K562 (cell line): ENCODE results near the gene BLM. TPM values are rescaled to one million over a fixed set of nuclear protein-coding genes. Genes with fewer than 3 reads are reported as not detected.

Experiments used
- BRF1 ChIP-seq: IDR thresholded peaks from 3 replicates; pipeline ENCODE4 v1.6.1; 2011; ENCODE audit warnings: borderline replicate concordance, mild to moderate bottlenecking; ENCODE audit not compliant: insufficient read length; ENCODE audit errors: extremely low read depth
- FOXK2 ChIP-seq, 2 experiments: fragments of 450-650 bp; IDR thresholded peaks in 1 of 2; conservative IDR thresholded peaks in 1 of 2; 2 replicates each; pipeline ENCODE4 v1.6.1; 2016; ENCODE audit warnings: low read depth in 2 of 2, mild to moderate bottlenecking in 1 of 2
- FUS ChIP-seq: fragments of 200-400 bp; formaldehyde crosslinking; optimal IDR thresholded peaks from 2 replicates; pipeline ENCODE3; 2017; ENCODE audit warnings: low read depth, low read length
- GTF2A2 ChIP-seq: IDR thresholded peaks from 2 replicates; pipeline ENCODE4 v1.6.1; 2016; ENCODE audit warnings: mild to moderate bottlenecking, missing genetic modification characterization, missing compliant biosample characterization
- GTF2E2 ChIP-seq: fragments of 200-800 bp; sonication (Bioruptor generic); IDR thresholded peaks from 2 replicates; pipeline ENCODE4 v1.6.1; 2016; ENCODE audit warnings: missing genetic modification characterization, missing compliant biosample characterization
- HMGN3 ChIP-seq: IDR thresholded peaks from 2 replicates; pipeline ENCODE4 v1.6.1; 2011; ENCODE audit warnings: borderline replicate concordance, low read depth, mild to moderate bottlenecking, mixed read lengths, low read length; ENCODE audit not compliant: insufficient read length; ENCODE audit errors: extremely low read depth
- MEF2A ChIP-seq: IDR thresholded peaks from 2 replicates; pipeline ENCODE4 v1.6.1; 2011; ENCODE audit warnings: low read depth, mild to moderate bottlenecking, low read length, moderate library complexity; ENCODE audit not compliant: control insufficient read depth
- NBN ChIP-seq: fragments of 450-650 bp; IDR thresholded peaks from 2 replicates; pipeline ENCODE4 v1.6.1; 2016; ENCODE audit warnings: low read depth, mild to moderate bottlenecking
- NR2C2 ChIP-seq, 2 experiments: fragments of 200-800 bp in 1 of 2; sonication (Bioruptor generic) in 1 of 2; sonication (generic) in 1 of 2; formaldehyde crosslinking in 1 of 2; IDR thresholded peaks; 2 replicates each; pipeline versions ENCODE4 v1.6.1 to v1.8.0; 2016 to 2022; ENCODE audit warnings: mild to moderate bottlenecking in 1 of 2, missing compliant biosample characterization in 1 of 2, missing genetic modification characterization in 1 of 2, missing genetic modification reagents in 1 of 2
- NR2F6 ChIP-seq: fragments of 450-650 bp; formaldehyde crosslinking; IDR thresholded peaks from 2 replicates; pipeline ENCODE4 v1.4.0; 2020; ENCODE audit warnings: mild to moderate bottlenecking
- POLR2G ChIP-seq: fragments of 200-400 bp; formaldehyde crosslinking; IDR thresholded peaks from 2 replicates; pipeline ENCODE4 v1.6.1; 2017; ENCODE audit warnings: low read depth, mild to moderate bottlenecking, antibody characterized with exemption, low read length, moderate library complexity
- PRPF4 ChIP-seq: fragments of 200-400 bp; formaldehyde crosslinking; IDR thresholded peaks from one replicate; pipeline ENCODE4 v1.6.1; 2017; ENCODE audit warnings: low read length, low read depth, mild to moderate bottlenecking; ENCODE audit not compliant: insufficient read depth, poor library complexity, severe bottlenecking
- RBM14 ChIP-seq: fragments of 200-400 bp; formaldehyde crosslinking; IDR thresholded peaks from 2 replicates; pipeline ENCODE4 v1.6.1; 2018; ENCODE audit warnings: low read depth, mild to moderate bottlenecking, low read length, moderate library complexity, borderline replicate concordance; ENCODE audit not compliant: insufficient read depth
- SNRNP70 ChIP-seq: fragments of 200-400 bp; formaldehyde crosslinking; optimal IDR thresholded peaks from 2 replicates; pipeline ENCODE3; 2017; ENCODE audit warnings: low read depth, low read length
- TRIM28 ChIP-seq: fragments of 450-650 bp; IDR thresholded peaks from 2 replicates; pipeline ENCODE4 v1.6.1; 2017
- ZBTB17 ChIP-seq: fragments of 450-650 bp; formaldehyde crosslinking; IDR thresholded peaks from 2 replicates; pipeline ENCODE4 v1.4.0; 2020; ENCODE audit warnings: mild to moderate bottlenecking
- ZEB2 ChIP-seq: fragments of 450-650 bp; IDR thresholded peaks from 2 replicates; pipeline ENCODE4 v1.6.1; 2016
- ZKSCAN8 ChIP-seq: fragments of 200-800 bp; sonication (Bioruptor generic); IDR thresholded peaks from 2 replicates; pipeline ENCODE4 v1.6.1; 2016; ENCODE audit warnings: missing genetic modification characterization, missing compliant biosample characterization
- ZNF655 ChIP-seq: fragments of 250-450 bp; sonication (Bioruptor Pico); IDR thresholded peaks from 2 replicates; pipeline ENCODE4 v1.5.0; 2021
- ZNF696 ChIP-seq: fragments of 250-450 bp; sonication (Bioruptor Pico); conservative IDR thresholded peaks from 2 replicates; pipeline ENCODE4 v1.4.0; 2020; ENCODE audit warnings: mild to moderate bottlenecking, moderate library complexity
- ZNF75A ChIP-seq: fragments of 450-650 bp; formaldehyde crosslinking; IDR thresholded peaks from 2 replicates; pipeline ENCODE4 v1.4.0; 2020; ENCODE audit warnings: mild to moderate bottlenecking
- ZNF780A ChIP-seq: fragments of 250-450 bp; sonication (Bioruptor Pico); IDR thresholded peaks from 2 replicates; pipeline ENCODE4 v1.5.0; 2021; ENCODE audit warnings: mild to moderate bottlenecking
- polyA plus RNA-seq, 8 experiments: library from polyadenylated mRNA; depleted of rRNA in 4 of 8; stranded (reverse) in 5 of 8; unstranded in 3 of 8; fragments of >200 nt; fragmentation: Nextera tagmentation in 2 of 8; fragmentation: Illumina TruSeq in 1 of 8; extraction: Ambion mirVana in 2 of 8; extraction: Trizol in 1 of 8; gene quantifications; 2 replicates each; pipeline versions ENCODE4 v1.2.1 to v1.2.3, GENCODE V29; 2011 to 2014; ENCODE audit warnings: inconsistent platforms in 1 of 8, missing spikeins in 1 of 8
- total RNA-seq, 7 experiments: library from RNA; depleted of rRNA in 6 of 7; stranded (reverse); fragments of >200 nt in 6 of 7; fragmentation: Illumina TruSeq in 2 of 7; extraction: Trizol in 2 of 7; gene quantifications; 2 replicates each; pipeline versions ENCODE4 v1.2.1 to v1.2.3, GENCODE V29; 2011 to 2021; ENCODE audit warnings: low replicate concordance in 1 of 7
- TF ChIP-seq, protein P1 (sequence below): fragments of 450-650 bp; conservative IDR thresholded peaks from 2 replicates; pipeline ENCODE4 v1.6.1; 2016; ENCODE audit warnings: missing genetic modification characterization, low read depth, mild to moderate bottlenecking, missing compliant biosample characterization, moderate library complexity
- TF ChIP-seq, protein P2 (sequence below), 2 experiments: IDR thresholded peaks; 2 replicates each; pipeline ENCODE4 v1.6.1; 2011; ENCODE audit warnings: borderline replicate concordance in 1 of 2, control low read depth in 1 of 2, low read depth in 1 of 2, low read length in 1 of 2, mild to moderate bottlenecking in 1 of 2, mixed read lengths in 1 of 2, moderate library complexity in 1 of 2; ENCODE audit not compliant: insufficient read depth in 1 of 2, insufficient read length in 1 of 2, poor library complexity in 1 of 2, severe bottlenecking in 1 of 2; ENCODE audit errors: extremely low read depth in 1 of 2
- TF ChIP-seq, protein P3 (sequence below): IDR thresholded peaks from 2 replicates; pipeline ENCODE4 v1.6.1; 2014; ENCODE audit warnings: antibody characterized with exemption

BLM gene
- total and polyA plus RNA-seq, 9 of the 15 experiments (the other 6 are each of a cell fraction or from before 2014, with no cell fraction given) = 21.0 to 56.0 (median 43.9) TPM

DNA sequence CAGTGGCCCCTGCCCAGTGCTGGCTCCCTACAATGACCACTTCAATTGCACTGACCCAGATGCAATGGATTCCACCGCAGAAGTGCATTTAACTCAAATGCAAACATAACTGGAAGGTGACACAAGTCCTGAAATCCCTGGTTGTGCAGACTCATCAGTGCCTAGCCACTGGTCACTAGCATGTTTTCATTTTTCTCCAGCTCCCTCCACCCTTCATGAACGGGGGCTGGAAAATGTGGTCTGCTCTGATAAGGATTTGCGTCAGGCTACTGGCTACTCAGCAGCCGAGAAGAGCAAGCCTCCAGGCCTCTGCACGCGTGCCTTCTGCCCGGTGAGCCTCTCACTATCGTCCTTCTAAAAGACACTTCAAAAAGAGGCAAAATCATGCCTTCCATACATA is 123.8 kb downstream of the BLM start (continued):
- TF ChIP-seq NBN (peak; percentile 96), TRIM28 (no peak; the same call in 1 of the 2 replicates), ZEB2 (peak; percentile 54; the same call in 1 of the 2 replicates), POLR2G (no peak), HMGN3 (peak; percentile 88), ZNF655 (CRISPR knock-in tag) (no peak), ZBTB17 (0 out of 2 replicates have a peak, but pooled peaks have one; percentile 42), GTF2E2 (tag) (peak; percentile 54; the same call in 1 of the 2 replicates), ZNF75A (CRISPR knock-in tag) (no peak), ZNF696 (CRISPR knock-in tag) (no peak), NR2F6 (CRISPR knock-in tag) (no peak), RBM14 (no peak), PRPF4 (no peak), FOXK2 (conservative IDR thresholded peaks at IDR 0.05 in 1 of 2, IDR thresholded peaks at IDR 0.05 in 1 of 2; ENCODE audit: low read depth in 2 of 2) (peak; percentile 98 to 99), FUS (no peak), GTF2A2 (no peak), MEF2A (no peak), ZNF780A (CRISPR knock-in tag) (no peak), BRF1 (no peak), NR2C2 (CRISPR knock-in tag; IDR thresholded peaks at IDR 0.05) (no peak), NR2C2 (tag; IDR thresholded peaks at IDR 0.05) (peak; percentile 69), SNRNP70 (no peak), ZKSCAN8 (CRISPR knock-in tag) (peak; percentile 57)
- TF ChIP-seq, protein P1, sequence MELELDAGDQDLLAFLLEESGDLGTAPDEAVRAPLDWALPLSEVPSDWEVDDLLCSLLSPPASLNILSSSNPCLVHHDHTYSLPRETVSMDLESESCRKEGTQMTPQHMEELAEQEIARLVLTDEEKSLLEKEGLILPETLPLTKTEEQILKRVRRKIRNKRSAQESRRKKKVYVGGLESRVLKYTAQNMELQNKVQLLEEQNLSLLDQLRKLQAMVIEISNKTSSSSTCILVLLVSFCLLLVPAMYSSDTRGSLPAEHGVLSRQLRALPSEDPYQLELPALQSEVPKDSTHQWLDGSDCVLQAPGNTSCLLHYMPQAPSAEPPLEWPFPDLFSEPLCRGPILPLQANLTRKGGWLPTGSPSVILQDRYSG (tag) = peak; percentile 35; the same call in 1 of the 2 replicates
- TF ChIP-seq, protein P2, sequence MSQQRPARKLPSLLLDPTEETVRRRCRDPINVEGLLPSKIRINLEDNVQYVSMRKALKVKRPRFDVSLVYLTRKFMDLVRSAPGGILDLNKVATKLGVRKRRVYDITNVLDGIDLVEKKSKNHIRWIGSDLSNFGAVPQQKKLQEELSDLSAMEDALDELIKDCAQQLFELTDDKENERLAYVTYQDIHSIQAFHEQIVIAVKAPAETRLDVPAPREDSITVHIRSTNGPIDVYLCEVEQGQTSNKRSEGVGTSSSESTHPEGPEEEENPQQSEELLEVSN (IDR thresholded peaks at IDR 0.05; ENCODE audit: borderline replicate concordance in 1 of 2, extremely low read depth in 1 of 2, insufficient read depth in 1 of 2, insufficient read length in 1 of 2, low read depth in 1 of 2, low read length in 1 of 2, poor library complexity in 1 of 2, severe bottlenecking in 1 of 2) = peak; percentile 37 to 80
- TF ChIP-seq, protein P3, sequence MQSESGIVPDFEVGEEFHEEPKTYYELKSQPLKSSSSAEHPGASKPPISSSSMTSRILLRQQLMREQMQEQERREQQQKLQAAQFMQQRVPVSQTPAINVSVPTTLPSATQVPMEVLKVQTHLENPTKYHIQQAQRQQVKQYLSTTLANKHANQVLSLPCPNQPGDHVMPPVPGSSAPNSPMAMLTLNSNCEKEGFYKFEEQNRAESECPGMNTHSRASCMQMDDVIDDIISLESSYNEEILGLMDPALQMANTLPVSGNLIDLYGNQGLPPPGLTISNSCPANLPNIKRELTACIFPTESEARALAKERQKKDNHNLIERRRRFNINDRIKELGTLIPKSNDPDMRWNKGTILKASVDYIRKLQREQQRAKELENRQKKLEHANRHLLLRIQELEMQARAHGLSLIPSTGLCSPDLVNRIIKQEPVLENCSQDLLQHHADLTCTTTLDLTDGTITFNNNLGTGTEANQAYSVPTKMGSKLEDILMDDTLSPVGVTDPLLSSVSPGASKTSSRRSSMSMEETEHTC = no peak
